Measurements from ENCODE around the gene THY1.

The THY1 gene

DNA sequence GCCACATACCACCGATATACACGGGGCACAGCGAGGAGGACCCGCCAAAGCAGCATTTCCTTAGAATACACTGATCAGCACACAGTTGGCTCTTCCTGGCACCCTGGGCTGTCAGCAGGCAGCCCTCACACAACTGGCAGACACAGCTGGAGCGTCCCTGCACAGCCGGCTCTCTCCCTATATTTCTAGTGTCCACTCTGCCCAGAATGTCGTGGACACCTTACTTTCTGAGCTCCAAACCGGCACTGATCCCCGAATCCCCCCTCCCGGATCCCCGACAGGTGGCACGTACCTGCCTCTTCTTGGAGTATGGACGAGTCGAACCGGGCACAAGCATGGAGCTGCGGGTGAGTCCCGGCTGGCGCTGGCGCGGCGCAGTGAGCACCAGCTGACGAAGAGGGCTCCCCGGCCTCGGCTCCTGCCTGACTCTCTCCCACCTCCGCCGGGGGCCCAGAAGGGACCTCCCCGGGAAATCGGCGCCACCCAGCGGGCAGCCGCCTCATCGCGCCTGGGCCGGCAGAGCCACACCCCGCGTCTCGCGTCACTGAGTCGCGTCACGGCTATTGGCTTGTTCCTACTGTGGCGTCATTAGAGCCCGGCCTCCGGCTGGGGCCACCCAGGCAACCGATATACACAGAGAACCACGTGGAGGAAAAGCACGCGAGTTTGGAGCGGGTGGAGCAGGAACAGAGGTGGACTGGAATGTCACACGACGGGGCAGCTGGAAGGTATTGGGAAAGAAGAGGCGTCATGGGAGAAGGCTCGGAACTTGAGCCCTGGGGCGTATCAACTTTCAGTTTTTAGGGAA lies 41.6 kb downstream of the THY1 start, which contains the start of gene USP2:
Gene USP2, minus strand, starts transcription at position 510 of the 808 bp plus-strand sequence. CDS start 8,210 bp downstream, outside the sequence.
- DNase-seq (ENCODE audit: low read depth): peak; percentile 95

DNA sequence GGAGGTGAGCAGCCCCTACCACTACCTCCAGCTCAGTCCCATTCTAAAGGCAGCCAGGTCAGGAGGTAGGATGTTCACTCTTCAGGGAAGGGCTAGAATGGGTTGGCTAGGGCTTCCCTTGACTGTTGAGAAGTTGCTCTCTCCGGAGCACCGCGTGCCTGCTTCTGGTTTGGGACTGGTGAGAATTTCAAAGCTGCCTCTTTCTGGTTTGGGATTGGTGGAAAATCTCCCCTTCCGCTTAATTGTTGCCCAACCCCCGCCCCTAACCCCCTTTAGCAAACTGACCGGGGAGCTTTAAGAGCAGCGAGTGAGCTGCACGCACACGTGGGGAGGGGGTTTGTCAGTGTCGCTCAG lies 42.2 kb downstream of the THY1 start:
- DNase-seq (ENCODE audit: low read depth): no peak

DNA sequence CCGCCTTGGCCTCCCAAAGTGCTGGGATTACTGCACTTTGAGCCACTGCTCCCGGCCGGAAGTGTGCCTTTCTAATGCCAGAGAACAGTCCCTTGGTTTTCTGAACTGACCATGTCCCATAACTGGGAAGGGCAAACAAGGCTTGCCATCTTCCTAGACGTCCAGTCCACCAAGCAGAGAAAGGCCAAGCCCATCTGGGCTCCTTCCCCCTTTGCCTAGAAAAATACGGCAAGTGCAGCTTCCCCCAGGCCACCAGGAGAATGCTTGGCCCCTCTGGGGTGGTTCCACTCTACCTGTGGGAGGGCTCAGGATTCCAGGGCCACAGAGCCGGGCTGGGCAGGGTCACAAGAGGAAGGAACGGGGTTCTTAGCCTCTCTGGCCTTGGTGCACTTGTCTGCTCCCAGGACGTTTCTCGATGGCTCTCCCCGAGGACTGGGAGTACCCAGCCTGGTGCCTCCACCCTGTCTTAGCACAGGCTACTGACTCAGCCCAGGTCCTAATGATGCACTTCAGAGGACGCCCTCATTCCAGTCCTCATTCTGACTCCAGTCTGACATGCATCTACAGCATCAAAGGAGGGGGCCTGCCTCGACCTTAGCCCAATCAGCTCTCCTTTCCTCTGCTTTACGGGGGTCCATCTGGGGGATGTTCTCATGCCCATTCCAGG lies 42.7 kb downstream of the THY1 start:
- DNase-seq (ENCODE audit: low read depth): no peak

DNA sequence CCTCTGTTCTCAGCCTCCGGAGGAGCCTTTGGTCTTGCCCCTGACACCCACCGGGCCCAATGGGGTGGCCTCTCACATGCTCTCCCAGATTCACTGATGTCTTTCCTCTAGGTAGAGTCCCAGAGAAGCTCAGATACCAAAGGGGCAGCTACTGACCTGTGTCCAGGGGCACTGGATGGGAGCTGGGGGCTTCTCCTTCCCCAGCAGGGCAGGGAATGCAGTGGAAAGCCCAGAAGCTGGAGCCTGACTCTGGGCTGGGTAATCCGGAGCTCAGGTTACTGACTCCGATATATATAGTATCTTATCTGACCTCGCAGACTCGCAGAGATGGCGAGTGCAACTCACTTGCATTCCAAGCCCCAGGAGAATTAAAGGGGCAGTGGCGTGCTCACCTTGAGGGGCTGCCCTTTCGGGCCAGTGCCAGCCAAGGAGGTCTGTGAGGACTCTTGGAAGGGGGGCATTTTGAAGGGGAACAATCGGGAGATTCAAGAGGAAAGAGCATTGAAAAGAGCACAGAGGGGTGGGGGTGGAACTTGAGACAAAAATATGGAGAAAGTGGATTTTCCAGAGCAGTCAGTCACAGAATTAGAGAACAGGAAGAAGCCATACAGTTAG lies 44.0 kb downstream of the THY1 start:
- no peak for DNase-seq (ENCODE audit: low read depth)

DNA sequence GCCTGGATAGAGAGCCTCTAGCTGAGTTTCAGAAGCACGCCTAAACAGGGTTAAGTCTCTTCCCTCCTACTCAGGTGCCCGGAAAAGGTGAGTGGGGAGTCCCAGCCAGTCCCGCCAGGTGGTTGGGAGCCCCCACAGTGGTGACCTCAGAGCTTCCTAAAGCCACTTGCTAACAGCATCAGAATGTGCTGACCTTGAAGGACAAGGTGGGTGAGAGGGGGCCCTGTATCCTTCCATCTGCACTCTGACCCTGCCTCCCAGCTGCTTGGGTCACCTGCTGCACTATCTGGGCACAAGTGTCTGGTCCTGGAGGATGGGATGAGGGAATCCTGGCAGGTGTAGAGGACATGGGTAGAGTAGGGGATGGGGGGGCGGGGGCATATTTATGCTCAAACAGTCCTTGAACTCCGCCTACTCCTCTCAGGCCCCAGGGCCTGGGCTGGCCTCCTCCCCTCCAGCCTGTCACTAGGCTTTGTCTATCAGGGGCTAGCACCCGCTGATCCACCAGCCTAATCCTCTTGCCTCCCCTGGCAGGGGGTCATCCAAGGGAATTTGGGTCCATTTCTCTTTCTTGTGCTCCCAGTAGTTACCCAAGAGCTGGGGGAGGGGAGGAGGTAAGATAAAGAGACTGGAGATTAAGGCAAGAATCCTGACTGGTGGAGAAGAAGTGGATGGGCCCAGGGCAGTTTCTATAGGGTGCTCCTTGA lies 44.9 kb downstream of the THY1 start:
- DNase-seq (ENCODE audit: low read depth): no peak

DNA sequence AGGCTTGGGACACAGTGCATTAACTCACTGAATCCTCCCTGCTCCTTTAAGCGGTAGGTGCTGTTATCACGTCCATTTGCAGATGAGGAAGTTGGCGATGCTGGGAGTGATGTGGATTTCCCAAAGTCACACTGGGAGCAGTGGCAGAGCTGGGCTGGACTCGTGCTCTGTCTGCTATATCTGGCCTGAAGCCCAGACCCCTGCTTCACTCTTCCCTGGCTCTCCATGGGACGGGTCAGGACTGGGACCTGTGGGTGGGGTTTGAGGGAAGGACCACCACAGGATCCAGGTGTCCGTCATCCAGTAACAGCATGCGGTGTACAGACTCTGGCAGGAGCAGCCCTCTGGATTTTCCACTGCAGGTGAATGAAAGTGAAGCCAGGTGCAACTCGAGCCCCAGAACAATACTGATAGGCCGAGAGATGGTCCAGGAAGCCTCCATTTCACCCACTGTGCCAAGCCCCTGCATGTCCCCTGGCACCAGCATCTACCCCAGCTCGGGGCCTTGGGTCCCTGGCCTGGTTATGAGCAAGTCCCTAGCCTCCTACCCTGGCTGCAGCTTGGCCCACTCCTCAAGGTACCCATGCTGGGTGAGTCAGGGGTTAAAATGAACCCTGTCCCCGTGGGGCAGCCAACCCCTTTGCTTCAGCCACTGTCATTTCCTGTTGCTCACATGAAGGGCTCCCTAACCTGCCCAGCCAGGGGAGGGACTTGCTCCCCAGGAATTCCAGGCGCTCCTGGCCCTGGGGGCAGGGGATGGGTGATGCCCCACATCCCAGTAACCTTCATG lies 45.7 kb downstream of the THY1 start:
- no peak for DNase-seq (ENCODE audit: low read depth)

DNA sequence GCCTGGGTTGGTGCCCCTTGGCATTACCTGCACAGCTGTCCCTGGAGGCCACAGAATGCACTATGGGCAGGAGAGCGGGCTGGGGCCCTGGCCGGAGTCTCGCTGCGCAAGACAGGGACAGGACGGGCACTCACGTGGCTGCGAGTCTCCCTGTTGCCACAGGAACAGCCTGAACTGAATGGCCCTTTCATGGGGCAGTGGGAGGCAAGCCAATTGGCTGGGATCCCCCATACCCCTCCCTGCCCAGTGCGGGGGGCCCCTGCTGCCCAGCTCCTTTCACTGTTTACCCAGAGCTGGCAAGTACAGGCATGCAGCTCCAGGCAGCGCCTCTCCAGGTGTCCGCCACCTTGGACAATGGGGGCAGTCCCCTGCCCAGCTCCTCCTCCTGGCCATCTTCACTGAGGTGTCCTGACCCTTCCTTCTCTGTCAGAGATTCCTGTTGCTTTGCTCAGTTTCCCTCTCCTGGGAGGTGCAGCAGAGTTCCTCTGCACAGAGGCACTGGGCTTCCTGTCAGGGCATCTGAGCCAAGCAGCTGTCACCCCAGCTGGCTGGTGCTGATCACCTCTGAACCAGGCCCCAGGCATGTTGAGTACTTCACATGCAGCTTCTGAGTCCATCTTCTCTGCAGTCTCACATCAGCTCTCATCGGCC lies 46.6 kb downstream of the THY1 start:
- DNase-seq (ENCODE audit: low read depth): no peak

DNA sequence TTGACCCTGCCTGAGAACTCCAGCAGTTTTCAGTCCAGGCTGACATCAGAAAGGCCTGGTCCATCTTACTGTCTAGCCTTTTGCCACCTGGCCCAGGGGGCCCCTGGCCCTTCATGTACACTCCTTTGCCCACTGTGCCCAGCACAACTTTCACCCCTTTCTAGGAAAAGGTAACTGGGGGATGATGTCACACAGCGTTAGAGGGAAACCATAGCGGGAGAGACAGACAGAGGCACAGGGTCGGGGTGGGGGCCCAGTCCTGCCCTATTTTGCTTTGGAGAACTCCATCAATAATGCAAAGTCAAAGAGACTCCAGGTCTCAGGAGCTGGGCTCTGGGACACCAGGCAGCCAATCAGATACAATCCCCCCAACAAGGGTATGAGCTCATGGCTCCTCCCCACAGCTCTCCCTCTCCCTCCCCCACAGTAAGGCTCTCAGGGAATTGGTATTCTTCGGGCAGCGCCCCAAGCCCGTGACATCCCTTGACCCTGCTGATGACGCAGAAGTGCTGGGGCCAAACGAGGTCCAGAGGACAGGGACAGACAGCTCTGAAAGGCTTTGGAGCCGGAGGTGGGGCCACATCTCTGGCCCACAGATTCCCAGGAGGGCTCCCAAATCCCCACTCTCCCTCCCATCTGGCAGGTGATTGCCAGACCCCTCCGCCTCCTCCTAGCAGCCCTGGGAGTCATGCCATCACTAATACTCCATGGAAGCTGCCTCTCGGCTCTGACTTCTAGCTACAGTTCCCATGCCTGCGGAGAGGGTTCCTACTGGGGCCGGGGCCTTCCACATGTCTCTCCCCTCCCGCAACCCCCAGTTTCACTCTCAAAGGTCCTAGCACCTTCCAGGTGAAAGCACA lies 47.4 kb downstream of the THY1 start:
- DNase-seq (ENCODE audit: low read depth): no peak

DNA sequence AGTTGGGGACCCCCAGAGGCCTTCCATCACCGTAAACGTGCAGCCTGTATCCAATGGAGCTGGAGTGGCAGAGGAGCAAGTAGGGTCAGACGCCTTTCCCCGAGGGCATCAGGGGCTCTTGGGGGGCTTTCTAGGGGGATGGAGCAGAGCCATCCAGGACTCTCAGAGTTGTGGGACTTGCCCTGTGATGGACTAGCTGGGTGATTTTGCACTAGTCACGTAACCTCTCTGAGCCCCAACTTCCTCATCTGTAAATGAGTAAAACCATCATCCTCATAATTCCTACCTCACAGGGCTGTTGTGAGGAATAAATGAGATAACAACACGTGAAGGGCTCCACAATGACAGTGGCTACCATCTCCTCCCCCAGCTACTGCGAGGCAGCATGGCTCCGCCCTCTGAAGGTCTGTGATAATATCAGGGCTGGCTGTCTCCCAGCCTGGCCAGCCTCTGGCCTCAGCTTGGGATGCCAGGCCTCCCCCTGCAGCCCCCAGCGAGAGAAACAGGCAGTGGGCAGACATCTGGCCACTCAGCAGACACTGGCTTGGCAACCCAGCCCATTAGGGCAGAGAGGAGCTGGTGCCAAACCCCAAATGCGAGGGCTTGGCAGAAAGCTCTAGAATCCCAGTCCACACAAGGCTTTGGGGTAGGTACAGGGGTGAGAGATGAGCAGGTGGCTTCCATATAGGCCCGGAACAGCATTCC lies 48.2 kb downstream of the THY1 start:
- no peak for DNase-seq (ENCODE audit: low read depth)

DNA sequence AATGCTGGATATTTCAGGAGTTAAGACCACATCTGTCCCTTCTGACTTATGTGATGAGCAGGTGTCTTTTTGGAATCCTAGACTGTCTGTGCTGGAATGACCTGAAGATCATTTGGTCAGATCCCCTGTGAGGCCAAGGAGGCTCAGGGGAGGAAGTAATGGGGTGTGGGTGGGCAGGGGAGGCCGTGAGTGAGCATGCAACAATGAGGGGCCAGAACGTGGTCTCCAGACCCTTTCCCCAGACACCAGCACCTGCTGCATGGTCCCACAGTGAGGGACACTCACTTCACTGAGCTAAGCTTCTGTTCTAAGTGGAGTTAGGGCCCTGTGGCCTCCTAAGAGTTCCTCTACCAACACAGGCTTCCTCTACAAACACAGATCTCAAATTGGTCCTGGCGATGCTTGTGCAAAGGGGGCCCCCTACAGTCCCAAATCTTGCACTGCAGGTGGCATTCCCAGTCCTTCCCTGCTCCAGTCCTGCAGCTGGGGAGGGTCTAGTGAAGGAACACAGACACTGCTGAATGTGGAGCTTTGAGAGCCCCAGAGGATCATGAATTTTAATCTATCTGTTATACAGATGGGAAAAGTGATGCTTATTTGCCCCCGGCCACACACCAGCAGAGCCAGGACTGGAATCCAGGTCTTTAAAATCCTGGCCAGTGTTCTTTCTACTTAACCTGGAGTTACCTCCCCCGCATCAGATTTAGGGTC lies 48.9 kb downstream of the THY1 start:
- no peak for DNase-seq (ENCODE audit: low read depth)

DNA sequence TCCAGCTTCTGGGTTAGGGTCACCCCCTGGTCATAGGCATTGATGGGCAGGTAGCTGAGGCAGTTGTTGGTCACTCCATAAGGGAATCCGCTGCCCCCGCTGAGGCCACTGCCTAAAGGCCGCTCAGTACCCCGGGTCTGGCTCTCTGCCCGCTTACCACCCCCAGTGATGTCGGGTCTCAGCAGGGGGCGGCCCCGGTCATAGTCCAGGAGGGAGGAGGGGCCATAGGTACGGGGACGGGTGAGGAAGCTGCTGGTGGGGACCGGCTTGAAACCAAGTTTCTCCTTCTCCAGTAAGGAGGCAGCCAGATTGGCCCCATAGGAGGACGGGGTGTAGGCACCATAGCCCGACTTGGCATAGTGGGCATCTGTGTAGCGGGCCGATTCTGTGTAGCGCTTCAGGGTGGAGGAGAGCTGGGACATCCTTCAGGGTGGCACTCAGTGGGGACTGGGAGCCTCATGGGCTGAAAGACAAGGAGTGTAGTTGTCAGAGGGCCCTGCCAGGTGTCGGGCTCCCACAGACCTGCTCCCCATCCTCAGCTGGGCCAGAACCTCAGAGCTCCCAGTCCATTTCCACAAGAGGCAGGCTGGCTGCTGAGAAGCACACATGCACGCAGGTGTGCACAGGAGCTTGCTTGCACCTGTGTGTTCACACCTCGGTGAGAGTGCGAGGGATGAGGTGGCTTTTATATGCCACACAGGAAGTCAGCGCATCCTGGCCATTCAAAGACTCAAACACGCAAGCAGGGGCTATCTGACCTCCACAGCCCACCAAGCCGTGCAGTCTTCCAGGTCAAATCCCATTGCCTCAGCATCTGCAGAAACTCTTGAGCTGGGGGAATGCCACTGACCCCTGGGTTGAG lies 49.7 kb downstream of the THY1 start:
- DNase-seq (ENCODE audit: low read depth): no peak

DNA sequence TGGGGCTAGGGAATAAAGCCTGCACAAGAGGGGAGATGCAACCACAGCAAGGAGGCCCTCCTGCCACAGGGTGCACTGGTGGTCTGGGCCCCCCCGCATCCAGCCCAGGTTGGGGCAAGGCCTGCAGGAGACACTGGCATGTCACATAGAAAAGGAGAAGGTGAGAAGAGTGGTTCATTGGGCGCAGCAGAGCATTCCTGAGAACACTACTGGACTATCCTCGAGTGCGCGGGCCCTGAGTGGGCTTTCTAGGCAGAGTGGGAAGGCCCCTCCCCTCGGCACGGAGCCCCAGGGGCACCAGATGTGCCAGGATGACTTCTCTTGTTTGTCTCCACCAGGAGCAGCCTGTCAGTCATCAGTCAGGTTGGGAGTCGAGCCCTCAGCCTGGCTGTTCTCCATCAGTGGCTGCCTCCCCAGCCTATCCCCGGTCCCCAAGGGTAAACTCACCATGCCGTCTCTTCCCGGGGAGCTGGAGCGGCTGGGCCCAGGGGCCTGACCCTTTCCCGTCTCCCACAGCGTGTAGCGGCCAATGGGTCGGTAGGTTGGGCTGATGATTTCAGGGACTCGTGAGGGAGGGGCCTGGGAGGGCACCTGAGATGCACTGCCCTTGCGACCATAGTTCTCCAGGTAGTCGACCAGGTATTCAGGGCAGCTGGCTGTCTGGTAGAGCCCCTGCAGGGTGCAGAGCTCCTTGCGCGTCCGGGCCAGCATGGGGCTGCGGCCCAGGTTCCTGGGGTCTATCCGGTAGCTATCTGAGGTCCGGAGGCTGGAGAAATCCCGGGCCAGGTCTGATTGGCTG lies 50.5 kb downstream of the THY1 start:
- DNase-seq (ENCODE audit: low read depth): no peak

DNA sequence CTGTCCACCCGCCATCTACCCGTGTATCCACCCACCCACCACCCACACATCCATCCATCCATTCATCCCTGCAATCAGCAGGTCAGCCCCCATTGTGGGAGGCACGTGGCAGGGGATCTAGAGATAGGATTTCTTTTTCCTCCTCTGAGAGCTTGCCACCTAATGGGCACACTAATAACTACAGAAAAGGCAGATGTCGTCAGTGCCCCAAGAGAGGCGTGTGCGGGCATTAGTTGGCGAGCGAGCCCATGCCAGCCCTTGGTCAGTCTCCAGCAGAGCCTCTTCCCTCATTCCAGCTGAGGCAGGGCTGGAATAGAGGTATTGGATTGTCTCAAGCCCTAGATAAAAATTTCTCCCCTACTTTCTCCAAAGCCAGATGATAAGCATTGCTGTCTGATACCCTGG lies 51.2 kb downstream of the THY1 start:
- no peak for DNase-seq (ENCODE audit: low read depth)

DNA sequence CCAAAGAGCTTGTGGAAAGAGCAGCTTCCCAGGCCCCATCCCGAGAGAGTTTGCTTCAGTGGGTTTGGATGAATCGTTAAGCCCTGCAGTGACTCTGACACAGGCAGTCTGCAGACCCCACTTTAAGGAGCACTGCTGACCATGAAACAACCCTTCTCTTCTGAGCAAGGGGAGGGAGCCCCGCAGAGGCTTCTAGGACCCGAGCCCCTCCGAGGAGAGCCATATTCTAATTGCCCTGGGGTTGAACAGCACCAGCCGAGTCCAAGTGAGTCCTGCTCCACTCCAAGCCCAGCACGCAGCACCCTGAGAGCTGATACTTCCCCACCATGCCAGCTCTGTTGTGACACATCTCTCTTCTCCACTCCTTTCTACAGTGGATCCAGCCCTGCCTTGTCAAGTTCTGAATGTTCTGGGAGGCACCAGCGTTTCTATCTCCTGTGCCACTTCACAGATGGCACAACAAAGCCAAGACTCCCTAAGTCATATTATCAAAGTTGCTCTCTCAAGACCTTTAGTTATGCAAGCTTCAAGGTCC lies 51.8 kb downstream of the THY1 start:
- no peak for DNase-seq (ENCODE audit: low read depth)

DNA sequence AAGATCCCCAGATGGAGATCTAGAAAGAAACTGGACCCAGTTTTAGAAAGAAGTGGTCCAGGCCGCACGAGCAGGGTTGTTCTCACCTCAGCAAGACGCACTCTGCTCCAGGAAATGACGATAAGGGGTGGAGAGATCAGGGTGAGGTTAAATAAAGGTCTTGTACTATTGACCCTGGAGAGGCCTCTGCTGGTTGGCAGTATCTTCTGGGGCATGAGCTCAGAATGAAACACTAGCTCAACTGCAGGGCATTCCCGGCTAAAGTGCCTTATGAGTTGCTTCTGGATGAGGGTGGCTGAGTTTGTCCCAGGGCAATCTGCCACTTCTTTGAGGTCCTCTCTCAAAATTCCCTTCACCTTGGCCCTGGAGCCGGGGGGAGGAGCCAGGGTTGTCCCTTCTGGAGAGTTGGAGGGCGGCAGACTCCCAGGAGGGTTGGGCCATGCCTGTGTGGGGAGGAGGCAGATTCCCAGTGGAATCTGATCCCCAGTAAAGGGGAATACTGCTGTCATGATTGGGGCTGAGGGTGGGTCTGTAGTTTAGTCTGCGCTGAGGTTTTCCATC lies 52.4 kb downstream of the THY1 start:
- DNase-seq (ENCODE audit: low read depth): no peak

DNA sequence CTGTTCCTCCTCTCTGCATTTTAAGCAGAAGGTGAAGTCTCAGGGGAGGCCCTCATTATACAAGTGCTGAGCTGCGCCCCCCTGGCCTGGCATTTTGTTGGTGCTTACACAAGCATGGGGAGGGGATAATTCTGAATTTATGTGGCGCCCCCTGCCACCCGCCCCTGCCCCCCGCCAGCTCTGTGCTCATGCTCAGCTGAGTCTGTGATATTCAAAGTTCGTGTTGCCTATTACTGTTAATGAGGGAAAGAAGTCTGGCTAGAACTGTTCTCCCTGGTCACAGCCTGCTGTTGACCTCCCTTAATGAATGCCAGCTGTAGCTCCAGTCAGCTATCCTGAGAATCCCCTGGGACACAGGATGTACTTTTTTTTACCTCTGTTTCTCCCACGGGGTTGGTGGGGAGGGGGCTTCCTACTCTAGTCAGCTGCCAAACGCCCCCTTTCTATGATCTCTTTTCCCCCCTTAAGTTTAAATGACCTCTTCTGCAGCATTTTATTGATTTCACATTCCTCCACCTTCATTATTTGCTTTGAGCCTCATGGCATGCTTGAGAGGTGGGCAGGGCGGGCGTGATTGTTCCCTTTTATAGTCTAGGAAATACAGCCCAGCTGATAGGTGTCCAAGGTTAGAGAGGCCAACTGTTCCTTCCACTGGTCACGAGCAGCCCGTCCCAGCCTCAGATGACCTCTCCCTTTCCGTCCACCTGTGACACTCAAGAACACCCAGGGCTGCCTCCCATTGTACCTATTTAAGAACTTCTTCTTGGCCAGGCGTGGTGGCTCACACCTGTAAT lies 53.6 kb downstream of the THY1 start:
- no peak for DNase-seq (ENCODE audit: low read depth)

Data from stimulated activated CD4-positive, alpha-beta T cell treated with anti-CD3 and anti-CD28 coated beads, Interleukin-2, amount 100 ng/mL, for 4 hours (primary cell).